HG03196 (cell line): ENCODE measurements around the gene CYB561D1.
"Not testable (repeated sequence)": the region's sequence is repeated elsewhere in the genome, so short reads cannot be mapped to it uniquely, and the experiment has no call there.

Experiments
- ATAC-seq: cut with Tn5 transposase; IDR thresholded peaks from one replicate; pipeline ENCODE4 v1.9.1; 2021; ENCODE audit not compliant: unreplicated experiment

CYB561D1 gene, protein sequence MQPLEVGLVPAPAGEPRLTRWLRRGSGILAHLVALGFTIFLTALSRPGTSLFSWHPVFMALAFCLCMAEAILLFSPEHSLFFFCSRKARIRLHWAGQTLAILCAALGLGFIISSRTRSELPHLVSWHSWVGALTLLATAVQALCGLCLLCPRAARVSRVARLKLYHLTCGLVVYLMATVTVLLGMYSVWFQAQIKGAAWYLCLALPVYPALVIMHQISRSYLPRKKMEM

DNA sequence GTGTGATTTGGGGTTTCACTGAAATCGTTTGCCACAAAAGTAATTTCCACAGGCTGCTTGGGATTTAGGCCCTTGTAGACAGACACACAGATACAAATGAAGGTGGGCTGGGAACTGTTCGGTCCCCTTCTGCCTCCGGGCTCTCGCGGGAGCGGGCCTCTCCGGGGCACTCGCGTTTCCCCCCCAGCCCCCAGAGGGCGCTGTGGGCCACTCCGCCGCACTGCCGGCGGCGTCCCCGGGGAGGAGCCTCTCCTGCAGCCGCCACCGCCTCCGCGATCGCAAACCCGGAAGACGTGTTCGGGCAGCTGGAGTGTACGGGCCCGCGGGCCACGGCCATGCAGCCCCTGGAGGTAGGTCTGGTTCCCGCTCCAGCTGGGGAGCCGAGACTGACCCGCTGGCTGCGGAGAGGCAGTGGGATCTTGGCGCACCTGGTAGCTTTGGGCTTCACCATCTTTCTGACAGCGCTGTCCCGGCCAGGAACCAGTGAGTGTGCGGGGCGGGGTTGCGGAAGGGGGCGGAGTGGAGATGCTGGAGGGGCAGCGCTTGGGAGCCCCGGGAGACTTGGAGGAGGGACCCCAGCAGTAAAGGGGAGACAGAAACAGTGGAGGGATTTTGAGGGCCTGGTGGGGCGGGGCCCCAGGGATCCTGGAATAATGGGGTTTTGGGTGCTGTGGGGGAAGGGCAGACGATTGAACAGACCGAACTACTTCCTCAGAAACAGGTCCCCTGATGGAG is at the start of gene CYB561D1:
Gene CYB561D1 (plus strand): TSS at position 290 of the 735 bp plus-strand sequence. CDS start 46 bp downstream, at position 336.
- peak; percentile 80 for ATAC-seq

DNA sequence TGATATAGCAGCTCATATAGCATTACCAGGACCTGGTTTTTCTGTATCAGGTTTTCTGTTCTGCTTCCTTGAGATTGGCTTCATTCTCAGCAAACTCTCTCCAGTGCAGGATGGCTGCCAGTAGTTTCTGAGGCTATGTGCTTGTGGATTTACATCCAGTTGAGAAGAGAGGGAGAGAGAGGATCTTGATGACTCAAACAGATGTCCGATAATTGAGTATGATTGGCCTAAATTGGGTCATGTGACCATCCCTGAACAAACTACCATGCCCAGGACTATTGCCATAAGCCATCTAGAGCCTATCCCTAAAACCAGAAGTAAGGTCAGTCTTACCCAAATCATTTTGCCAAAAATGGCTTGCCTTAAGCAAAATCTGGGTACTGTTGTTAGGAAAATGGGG is 49.5 kb upstream of the CYB561D1 start:
- ATAC-seq: no peak

DNA sequence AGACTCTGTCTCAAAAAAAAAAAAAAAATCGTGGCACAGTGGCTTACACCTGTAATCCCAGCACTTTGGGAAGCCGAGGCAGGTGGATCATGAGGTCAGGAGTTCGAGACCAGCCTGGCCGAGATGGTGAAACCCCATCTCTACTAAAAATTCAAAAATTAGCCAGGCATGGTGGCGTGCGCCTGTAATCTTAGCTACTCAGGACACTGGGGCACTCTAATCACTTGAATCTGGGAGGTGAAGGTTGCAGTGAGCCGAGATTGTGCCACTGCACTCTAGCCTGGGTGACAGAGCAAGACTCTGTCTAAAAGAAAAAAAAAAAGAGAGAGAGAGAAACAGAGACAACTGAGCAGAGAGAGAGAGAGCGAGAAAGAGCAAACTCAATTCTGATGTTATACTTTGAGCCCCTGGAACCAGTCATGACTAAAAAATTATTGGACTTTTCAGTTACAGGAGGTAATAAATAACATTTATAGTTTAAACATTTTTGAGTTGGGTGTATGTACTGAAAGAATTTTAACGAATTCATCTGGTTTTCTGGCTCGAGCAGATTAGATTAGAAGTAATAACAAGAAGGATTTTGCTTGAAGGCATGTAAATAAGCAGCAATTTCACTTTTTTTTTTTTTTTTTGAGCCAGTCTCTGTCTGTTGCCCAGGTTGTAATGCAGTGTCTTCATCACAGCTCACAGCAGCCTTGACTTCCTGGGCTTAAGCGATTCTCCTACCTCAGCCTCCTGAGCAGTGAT is 47.8 kb upstream of the CYB561D1 start:
- not testable (repeated sequence) for ATAC-seq

DNA sequence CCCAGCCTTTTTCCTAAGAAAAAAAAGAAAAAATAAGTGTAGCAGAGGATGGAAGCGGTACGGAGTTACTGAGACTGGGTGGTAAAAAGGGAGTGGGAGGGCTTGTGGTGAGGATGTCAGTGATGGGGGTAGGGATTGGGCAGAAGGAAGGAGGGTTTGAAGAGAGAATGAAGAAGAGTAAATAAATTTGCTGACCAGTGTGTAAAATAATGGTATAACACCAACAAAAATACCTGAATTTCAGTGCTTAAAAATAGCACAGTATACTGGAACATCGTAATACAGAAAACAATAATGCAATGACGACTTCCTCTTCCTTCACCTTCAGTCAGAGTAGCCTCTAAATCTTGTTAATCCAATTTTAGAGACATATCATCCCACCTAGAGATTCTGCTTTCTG is 46.4 kb upstream of the CYB561D1 start:
- no peak for ATAC-seq

DNA sequence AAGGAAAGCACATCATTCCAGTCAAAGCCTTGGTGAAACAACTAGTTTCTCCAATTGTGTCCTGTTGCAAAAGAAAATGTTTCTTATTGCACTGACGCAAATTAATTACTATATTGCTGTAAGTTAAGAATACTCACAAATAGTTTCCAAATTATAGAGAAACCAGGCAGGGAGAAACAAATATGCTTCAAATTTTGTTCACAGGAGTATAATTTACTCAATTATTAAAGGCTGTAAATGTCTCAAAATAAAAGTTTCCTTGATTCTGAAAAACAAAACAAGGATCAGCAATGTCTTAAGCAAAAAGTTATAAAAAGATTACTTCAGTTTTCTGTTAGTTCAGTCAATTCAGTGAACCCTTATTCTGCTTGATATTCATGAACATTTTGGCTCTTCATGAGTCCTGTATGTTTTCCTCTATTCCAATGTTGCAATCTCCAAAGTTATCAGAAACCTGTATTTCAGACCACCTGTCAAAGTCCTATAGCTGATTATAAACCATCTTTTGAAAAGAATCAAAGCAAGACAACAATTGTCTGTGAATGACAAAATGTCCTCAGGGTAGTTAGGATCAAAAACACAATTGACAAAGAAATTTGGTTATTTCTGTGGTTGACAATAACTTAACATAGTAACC is 39.3 kb upstream of the CYB561D1 start:
- ATAC-seq: no peak

DNA sequence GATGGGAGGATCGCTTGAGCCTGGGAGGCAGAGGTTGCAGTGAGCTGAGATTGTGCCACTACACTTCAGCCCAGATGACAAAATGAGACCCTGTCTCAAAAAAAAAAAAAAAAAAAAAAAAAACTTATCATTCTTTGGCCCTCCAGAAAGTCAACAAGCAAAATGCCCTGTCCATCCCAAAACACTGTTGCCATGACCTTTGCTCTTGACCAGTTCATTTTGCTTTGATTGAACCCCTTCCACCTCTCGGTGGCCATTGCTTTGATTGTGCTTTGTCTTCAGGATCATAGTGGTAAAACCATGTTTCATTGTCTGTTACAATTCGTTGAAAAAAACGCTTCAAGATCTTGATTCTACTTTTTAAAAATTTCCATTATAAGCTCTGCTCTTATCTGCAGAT is 36.1 kb upstream of the CYB561D1 start:
- no peak for ATAC-seq

DNA sequence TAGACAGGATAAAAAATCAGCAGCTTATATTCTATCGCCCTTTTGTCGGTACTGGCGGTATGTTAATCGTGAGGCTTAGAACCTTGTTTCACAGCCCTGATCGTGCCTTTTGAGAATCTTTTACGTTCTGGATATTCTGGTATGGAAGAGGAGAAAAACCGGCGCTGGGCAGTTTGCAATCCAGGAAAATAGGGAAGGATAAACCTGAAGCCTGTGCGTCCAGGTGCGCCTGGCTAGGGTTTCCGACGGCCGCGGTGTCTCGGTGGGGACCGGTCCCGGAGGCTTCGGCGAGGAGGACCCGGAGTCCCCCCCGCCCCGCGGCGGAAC is 27.8 kb upstream of the CYB561D1 start:
- no peak for ATAC-seq

DNA sequence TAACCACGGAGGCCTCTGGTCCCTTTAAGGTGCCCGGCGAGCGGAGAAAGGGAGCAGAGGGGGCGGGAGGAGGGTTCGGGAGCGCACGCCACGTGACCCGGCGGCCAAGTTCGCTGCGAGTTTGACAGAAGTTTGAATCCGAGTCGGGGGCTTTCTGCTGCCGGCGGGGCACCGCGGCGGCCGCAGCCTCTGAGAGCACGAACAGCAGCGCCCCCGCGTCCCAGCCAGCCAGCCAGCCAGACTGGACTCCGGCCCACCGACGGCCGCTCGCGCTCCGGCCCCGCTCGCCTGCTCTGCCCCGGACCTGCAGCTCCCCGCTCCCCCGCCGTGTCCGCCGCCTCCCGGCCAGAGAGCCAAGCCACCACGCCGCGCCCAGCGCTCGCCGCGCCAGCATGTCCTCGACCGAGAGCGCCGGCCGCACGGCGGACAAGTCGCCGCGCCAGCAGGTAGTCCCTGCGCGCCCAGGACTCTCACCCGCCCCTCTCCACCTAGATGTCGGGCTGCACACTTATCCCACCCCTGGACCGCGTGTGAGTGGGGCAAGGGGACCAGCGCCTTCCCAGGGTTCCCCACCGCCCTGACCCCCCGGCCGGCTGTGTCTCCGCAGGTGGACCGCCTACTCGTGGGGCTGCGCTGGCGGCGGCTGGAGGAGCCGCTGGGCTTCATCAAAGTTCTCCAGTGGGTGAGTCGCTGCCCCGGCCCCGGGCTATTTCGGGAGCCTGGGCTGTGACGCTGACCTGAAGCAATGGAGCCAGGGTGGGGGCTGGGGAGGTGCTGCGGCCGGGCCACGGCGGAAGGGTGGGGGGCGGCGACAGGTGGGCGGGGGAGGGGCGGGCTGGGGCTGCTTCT is 27.2 kb upstream of the CYB561D1 start, which contains the start of gene SYPL2:
Gene SYPL2 (plus strand): TSS at position 95 of the 849 bp plus-strand sequence. CDS start 298 bp downstream, at position 393.
- no peak for ATAC-seq

DNA sequence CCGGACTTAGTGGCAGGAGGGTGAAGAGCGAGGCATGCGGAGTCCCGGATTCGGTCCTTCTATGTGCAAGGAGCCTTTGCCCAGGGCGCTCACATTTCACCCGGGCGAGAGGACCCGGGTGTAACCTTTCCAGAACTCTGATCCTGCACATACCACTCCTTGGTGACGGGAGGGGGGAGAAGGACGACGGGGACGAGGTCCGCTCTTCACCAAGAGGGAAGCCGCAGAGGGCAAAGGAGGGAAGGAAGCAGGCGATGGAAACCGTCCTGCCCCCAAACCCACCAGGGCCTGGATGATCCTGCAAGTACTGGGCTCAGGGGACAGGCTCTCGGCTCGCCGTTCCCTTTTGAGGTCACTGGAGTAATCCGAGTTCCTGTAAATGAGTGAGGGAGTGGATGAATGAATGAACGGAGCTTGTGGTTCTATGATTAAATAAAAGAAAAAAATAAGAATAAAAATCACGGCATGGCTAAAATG is 26.6 kb upstream of the CYB561D1 start:
- ATAC-seq: no peak

DNA sequence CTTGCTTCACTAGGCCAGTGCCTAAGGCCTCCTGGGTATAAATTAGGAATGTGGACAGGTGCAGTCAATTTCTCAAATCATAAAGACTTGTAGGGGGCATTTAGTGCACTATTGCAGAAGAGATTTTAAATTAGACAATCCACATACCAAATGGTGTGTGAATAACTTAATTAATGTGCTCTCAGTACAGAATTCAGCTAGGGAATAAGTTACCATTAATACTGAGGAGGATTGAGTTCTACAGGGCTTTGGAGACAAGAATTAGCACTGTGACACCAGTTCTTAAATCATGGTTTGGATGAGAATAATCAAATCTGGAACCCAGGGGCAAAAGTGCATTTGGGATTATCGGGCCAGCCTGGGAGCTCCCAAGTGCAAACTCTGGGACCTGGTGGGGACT is 25.8 kb upstream of the CYB561D1 start:
- ATAC-seq: no peak

DNA sequence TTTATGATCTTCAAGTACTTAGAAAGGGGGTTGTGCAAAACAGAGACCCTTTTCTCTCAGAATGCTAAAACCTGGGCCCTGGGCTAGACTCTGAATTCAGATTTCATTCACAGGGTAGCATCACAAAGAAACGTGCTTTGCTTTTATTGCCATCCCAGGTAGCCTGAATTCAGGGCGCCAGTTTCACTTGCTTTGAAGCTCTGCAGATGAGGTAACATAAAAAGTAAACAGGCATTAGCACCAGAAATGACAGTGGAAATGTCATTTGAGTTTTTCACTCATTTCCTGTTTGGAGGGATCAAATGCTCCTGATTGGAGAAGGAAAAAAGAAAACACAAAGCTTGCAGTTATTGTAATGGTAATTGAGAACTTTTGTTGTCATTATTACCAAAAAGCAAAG is 25.0 kb upstream of the CYB561D1 start:
- no peak for ATAC-seq

DNA sequence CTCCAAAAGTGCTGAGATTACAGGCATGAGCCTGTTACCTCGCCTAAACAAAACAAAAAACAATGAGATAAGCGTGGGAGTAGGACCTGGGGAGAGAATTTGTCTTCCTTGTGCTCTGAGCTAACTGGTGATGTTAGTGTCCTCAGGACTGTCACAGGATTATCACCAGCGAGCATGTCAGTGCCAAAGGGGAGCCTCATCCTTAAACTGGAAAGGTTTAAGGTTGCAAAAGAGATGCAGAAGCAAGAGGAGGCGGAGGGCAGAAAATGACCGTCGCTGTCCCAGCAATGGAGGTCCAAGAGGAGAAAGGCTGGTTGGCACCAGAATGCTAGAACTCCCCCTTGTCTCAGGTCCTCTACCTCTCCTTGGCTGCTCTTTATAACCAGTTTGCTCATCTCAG is 23.6 kb upstream of the CYB561D1 start:
- ATAC-seq: no peak

DNA sequence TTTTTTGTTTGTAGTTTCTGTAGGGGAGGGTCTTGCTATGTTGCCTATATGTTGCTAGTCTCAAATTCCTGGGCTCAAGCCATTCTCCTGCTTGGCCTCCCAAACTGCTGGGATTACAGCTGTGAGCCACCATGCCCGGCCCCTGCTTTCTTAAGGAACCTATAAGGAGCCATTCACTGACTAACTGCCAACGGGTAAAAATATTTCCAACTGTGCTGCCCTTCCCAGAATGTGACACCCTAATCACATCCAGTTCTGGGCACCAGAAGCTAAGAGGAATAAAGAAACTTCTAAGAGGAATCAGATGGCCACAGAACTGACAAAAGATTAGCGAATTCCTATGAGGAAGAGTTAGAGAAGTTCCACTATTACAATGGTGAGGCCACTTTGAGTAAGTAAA is 21.1 kb upstream of the CYB561D1 start:
- ATAC-seq: no peak

DNA sequence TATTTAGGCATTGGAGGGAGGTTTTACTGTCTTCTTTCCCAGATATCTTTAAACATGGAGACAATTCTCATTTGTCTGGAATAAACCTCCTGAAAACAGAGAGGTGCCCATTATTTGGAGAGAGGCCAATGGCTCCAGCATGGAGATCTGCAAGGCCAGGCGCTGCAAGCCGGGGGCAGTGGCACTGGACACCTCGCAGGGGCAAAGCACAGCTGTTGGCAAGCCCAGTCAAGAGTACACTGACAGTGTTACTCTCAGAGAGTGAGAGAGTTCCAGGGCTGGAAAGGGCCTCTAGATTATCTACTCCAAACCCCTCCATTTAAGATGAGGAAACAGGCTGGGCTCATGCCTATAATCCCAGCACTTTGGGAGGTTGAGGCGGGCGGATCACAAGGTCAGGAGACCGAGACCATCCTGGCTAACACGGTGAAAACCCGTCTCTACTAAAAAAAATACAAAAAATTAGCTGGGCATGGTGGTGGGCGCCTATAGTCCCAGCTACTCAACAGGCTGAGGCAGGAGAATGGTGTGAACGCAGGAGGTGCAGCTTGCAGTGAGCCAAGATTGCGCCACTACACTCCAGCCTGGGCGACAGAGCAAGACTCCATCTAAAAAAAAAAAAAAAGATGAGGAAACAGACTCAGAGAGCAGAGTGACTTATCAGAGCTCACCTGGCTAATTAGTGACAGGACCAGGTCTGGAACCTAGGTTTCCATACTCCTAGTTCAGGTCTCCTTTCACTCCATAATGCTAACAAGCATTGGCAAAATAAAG is 20.4 kb upstream of the CYB561D1 start:
- ATAC-seq: not testable (repeated sequence)

DNA sequence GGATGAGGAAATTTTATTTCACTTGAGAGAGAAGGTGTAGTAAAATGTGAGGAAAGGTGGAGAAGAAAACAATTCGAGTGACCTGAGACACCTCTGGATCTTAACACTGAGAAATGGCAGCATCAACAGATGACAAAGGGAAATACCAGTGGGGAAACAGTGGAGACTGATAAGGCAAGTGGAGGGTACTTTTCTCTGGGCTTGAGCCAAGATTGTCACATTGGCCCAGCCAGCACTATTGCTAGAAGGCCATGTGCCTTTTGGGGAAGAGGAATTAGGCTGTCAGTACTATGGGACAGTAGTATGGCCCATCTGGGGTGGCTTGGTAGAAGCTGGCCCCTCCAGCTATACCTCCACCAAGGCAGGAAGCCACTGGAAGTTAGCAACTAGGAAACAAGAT is 19.2 kb upstream of the CYB561D1 start:
- ATAC-seq: no peak

DNA sequence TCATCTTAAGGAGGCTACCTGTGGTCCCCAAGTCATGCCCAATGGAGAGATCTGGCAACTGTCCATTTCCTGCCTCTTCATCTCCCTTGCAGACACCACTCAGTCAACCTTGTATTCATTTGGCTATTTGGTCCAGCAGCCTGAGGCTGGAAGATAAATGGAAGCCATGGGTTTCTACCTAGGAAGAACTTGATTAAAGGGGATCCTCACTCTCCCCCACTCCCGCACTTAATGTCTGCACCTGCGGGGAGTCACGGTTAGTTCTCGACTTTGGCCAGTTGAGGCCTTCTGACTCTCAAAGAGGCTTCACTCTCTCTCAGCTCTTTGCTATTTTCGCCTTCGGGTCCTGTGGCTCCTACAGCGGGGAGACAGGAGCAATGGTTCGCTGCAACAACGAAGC is 18.6 kb upstream of the CYB561D1 start:
- ATAC-seq: no peak

DNA sequence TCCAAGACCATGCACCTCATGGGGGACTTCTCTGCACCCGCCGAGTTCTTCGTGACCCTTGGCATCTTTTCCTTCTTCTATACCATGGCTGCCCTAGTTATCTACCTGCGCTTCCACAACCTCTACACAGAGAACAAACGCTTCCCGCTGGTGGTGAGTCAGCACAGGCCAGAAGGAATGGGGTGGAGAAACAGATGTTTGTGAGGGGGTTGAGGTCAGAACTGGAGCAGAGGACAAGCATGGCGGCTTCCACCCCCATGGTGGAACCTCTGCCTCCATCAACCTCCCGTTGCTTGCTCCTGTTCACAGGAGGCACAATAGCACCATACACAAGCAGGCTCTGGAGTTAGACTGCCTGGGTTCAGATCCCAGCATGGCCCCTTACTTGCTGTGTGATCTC is 17.1 kb upstream of the CYB561D1 start:
- ATAC-seq: no peak

DNA sequence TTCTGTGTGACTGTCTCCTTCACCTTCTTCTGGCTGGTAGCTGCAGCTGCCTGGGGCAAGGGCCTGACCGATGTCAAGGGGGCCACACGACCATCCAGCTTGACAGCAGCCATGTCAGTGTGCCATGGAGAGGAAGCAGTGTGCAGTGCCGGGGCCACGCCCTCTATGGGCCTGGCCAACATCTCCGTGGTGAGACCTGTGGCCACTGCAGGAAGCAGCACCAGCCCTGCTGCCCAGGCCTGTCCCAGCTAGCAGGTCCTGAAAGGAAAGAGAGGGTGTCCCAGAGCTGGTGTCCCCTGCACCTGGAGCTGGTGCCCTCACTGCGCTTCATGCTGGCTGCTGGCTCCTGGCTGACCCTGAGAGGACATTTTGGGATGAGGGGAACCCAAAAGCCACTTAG is 16.1 kb upstream of the CYB561D1 start:
- no peak for ATAC-seq

DNA sequence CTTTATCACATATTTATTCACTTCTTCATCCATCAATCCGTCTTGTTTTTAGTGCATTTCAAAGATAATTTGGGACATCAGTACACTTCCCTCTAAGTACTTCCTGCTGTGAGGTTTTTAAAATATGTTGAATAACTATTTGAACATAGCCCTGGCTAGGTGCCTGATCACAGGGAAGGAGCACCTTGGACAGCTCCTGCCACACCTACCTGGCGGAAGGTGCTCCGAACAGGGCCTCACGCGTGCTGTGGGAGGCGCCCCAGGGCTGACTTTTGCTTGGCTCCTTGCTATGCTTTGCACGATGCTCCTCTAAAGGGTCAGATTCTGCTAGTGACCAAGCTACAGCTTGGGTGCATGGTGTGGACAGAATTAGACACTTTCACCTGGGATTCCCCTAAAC is 15.1 kb upstream of the CYB561D1 start:
- ATAC-seq: no peak

DNA sequence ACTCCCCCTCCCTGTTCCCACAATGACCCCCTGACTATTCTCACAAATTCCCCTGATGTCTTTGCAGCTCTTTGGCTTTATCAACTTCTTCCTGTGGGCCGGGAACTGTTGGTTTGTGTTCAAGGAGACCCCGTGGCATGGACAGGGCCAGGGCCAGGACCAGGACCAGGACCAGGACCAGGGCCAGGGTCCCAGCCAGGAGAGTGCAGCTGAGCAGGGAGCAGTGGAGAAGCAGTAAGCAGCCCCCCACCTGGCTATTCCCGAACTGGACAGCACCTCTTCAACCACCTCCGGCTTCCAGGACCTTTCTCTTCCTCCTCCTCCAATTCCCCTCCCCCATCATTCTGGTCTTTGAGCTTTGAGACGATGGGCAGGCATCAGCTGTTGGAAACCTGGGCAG is 14.6 kb upstream of the CYB561D1 start:
- no peak for ATAC-seq
